Lung microvascular endothelial cell (primary cell): Measurements from ENCODE around the gene TFDP3. TPM values are rescaled to one million over a fixed set of nuclear protein-coding genes. Genes with fewer than 3 reads are reported as not detected.

Experiments used
- DNase-seq, 2 donors: peaks; one replicate each; pipeline versions ENCODE4 v3.0.0 to v3.0.0-alpha.2; 2010; ENCODE audit warnings: low read depth in 2 of 2
- total RNA-seq: library from RNA; depleted of rRNA; stranded (reverse); fragments of >200 nt; gene quantifications from 2 replicates; pipeline ENCODE4 v1.2.1, GENCODE V29; 2014

TFDP3 gene
- total RNA-seq, 1 donor from 2014 or later = not detected

GRCh38 chrX:133188631-133189030 is 29.5 kb downstream of the TFDP3 start:
- DNase-seq = no peak

- DNase-seq = no peak
These were observed 32.2 kb downstream of the TFDP3 start for GRCh38 chrX:133185938-133186337.

- DNase-seq = no peak
These were observed 33.0 kb downstream of the TFDP3 start for GRCh38 chrX:133185119-133185518.

- DNase-seq = no peak
These were observed 34.3 kb downstream of the TFDP3 start for GRCh38 chrX:133183806-133184205.

GRCh38 chrX:133179500-133179899 is 38.7 kb downstream of the TFDP3 start:
- DNase-seq = no peak

GRCh38 chrX:133177202-133177601 is 41.0 kb downstream of the TFDP3 start:
- DNase-seq = no peak

- no peak for DNase-seq
These were observed 42.5 kb downstream of the TFDP3 start for GRCh38 chrX:133175605-133176004.

- no peak for DNase-seq
These were observed 43.0 kb downstream of the TFDP3 start for GRCh38 chrX:133175162-133175561.

GRCh38 chrX:133171962-133172708 is 46.0 kb downstream of the TFDP3 start:
- peak in 1 of 2 donors; percentile 8 for DNase-seq

Other genes starting within 250 kb of the TFDP3 start
- gene USP26, start 121.2 kb downstream of the TFDP3 start, total RNA-seq = not detected in 2 replicates
- gene GPC4, start 197.1 kb upstream of the TFDP3 start, total RNA-seq = under 0.01 and 0.22 TPM in 2 replicates